CD4-positive, alpha-beta T cell treated with Interleukin-21 for 1 hour (primary cell): ENCODE measurements around the gene LBHD1.
"Not testable (repeated sequence)": the region's sequence is repeated elsewhere in the genome, so short reads cannot be mapped to it uniquely, and the experiment has no call there.

Experiments used
- DNase-seq: peaks from one replicate; pipeline ENCODE4 v3.0.0-alpha.2; 2020

LBHD1 gene

DNA sequence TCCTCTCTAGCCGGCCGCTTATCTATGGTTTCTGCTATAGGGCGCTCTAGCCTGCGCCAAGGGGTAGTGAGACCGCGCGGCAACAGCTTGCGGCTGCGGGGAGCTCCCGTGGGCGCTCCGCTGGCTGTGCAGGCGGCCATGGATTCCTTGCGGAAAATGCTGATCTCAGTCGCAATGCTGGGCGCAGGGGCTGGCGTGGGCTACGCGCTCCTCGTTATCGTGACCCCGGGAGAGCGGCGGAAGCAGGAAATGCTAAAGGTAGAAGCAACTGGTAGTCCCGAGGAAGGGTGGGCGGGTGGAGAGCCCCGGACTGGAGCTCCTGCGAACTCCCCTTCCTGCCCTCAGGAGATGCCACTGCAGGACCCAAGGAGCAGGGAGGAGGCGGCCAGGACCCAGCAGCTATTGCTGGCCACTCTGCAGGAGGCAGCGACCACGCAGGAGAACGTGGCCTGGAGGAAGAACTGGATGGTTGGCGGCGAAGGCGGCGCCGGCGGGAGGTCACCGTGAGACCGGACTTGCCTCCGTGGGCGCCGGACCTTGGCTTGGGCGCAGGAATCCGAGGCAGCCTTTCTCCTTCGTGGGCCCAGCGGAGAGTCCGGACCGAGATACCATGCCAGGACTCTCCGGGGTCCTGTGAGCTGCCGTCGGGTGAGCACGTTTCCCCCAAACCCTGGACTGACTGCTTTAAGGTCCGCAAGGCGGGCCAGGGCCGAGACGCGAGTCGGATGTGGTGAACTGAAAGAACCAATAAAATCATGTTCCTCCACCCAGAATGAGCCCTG, at the start of gene LBHD1, which contains the start of gene UQCC3:
LBHD1 (minus strand) TSS at position 660 of the 782 bp plus-strand sequence. CDS start 2,236 bp downstream, outside the sequence.
UQCC3 (plus strand) TSS at position 66 of the 782 bp plus-strand sequence; CDS start at position 139, 73 bp downstream.
- DNase-seq = peak; percentile 85

- DNase-seq = no peak
Observed at GRCh38 chr11:62719302-62719978, 47.4 kb upstream of the LBHD1 start.

GRCh38 chr11:62716816-62717215, 44.7 kb upstream of the LBHD1 start:
- DNase-seq = no peak

- DNase-seq = no peak
Observed at GRCh38 chr11:62716206-62716605, 44.1 kb upstream of the LBHD1 start.

- DNase-seq = no peak
Observed at GRCh38 chr11:62715150-62716130, 43.4 kb upstream of the LBHD1 start.

DNA sequence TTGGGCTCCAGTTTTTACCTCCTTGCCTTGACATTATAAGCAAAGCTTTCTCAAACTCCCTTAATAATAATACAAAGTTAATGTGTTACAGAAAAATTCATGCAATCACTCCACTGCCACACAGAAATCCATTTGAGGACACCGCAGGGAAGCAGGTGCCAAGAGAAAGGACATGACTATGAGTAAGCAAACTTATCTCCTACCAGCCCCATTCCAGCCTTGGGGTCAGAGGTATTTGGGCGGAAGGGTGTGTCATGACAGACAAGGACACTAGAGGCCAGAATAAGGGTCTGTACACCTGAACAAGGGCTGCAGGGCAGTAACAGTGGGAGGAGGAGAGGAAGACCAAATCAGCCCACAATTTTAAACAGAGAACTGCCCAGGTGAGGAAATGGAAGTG, 41.3 kb upstream of the LBHD1 start:
- no peak for DNase-seq

DNA sequence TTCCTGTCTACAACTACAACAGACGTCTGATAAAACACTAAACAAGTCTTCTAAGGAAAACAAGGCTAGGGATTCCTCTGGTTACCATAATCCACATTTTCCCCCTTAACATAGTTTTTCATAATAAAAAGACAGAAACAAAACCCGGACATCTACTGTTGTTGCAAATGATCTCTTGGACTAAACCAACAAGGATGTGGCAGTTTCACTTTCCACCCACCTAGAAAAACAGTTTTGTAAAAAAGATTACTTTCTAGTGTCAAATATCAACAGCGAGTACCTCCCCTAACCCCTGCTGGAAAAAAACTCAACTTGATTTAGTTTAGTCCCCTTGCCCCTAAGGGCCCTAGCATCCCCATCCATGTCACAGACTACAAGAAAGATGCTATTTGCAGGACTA, 40.8 kb upstream of the LBHD1 start:
- DNase-seq = no peak

- no peak for DNase-seq
Observed at GRCh38 chr11:62712276-62712812, 40.3 kb upstream of the LBHD1 start.

DNA sequence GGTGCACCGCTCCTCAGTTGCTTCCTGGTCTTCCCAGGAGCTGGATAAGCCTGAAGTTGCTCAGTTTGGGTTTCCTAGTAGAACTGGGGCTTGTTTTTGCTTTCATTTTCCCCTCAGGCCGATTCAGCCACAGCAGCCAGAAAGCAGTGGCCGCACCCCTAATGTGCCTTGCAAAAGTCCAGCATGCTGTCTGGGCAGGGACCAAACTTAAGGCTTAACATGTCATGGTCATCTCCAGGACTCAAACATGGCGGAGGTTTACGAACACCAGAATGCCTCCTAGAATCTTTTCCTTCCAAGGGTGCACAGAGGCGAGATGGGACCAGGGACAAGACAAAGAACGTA, 37.9 kb upstream of the LBHD1 start:
- DNase-seq = peak; percentile 41

DNA sequence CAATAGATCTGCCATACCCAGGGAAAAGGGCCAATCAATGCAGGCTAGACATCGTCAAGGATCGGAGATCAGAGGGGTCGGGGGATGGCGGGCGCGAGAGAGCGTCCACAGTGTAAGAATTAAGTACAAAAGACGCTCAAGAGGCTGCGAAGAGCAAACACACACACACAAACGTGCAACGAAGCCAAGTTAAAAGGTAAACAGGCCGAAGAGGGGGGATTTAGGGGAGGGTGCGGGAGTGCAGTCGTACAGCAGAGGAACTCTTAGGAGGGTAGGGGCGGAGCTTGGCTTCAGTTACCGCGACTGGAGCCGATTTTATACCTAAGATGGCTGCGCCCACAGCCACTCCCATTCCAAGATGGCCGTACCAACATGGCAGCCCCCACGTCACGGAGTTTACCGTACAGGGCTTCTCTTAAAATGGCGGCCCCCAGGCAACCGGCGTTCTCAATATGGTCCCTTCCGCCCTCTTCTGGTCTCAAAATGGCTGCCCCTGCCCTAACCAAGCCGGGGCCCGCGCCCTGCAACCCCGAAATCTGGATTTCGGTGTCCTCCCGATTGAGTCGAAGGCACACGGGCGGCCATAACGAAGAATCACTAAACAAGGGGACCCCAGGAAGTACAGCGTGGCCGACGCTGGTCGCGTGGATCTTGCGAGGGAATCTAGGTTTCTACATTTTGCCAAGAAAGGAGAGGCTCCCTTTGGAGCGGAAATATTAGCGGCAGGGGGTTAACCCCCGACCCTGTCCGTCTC, 37.4 kb upstream of the LBHD1 start:
- peak; percentile 99 for DNase-seq

- peak; percentile 59 for DNase-seq
Observed at GRCh38 chr11:62708793-62709192, 36.7 kb upstream of the LBHD1 start.

DNA sequence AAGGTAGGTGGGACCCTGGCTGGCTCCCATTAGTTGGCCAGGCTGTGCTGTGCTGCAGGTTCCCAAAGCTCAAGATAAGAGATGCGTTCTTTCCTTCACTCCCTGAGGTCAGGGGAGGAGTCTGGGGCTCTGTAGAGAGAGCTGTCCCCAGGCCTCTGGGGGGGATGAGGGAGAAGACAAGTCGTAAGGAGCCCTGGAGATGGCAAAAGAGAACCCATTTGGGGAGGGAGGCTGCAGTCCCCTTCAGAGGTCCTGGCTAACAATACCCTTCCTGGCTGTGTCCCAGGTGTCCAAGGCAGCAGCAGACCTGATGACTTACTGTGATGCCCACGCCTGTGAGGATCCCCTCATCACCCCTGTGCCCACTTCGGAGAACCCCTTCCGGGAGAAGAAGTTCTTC, 36.3 kb upstream of the LBHD1 start:
- DNase-seq = no peak

DNA sequence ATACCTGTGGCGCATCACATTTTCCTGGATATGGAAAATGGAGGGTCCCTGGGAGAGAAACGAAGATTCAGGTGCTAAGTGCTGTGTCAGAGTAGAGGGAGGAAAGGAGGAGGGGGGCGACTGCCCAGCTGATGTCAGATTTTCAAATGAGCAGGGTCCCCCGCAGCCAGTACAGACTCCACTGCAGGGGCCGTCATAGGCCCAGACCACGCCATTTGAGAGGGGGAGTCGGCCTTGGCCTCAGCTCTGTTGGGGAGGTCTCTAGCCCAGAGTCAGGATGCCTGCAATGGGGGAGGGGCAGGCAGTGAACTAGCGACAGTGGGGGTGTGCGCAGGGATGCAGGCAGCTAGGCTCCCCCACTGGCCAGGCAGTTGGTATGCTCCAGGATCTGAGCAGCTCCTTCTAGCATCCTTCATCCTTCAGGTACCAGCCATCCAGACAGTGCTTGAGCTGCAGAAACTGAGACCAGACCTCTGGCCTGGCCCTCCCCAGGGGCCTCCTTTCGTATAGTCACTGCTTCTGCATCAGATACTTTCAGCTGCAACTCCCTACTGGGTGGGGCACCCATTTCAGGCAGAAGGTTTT, 35.3 kb upstream of the LBHD1 start, which contains the start of the genes BSCL2 and GNG3:
BSCL2 (minus strand) TSS at position 148 of the 585 bp plus-strand sequence. CDS start 229 bp downstream, outside the sequence.
GNG3 (plus strand) TSS at position 400 of the 585 bp plus-strand sequence. CDS start 620 bp downstream, outside the sequence.
- DNase-seq = no peak

DNA sequence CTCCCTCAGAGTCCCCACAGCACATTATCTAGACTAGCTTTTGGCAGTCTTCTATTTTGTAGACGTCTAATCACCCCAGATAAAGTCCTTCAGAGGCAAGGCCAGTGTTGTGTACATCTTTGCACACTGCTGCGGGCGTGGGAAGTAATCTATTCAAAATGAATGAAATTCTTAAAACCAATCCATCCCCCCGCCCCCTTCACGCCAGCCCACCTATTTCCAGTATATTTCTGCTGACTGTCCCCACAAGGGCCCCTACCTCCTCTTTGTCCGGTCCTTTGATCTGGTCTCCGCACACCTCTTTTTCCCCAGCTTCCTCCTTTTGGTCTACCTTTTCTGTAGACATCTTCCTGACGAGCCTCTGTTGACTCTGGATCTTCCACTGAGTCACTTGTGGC, 34.8 kb upstream of the LBHD1 start:
- DNase-seq = no peak

GRCh38 chr11:62705880-62706849, 34.1 kb upstream of the LBHD1 start:
- peak; percentile 94 for DNase-seq

DNA sequence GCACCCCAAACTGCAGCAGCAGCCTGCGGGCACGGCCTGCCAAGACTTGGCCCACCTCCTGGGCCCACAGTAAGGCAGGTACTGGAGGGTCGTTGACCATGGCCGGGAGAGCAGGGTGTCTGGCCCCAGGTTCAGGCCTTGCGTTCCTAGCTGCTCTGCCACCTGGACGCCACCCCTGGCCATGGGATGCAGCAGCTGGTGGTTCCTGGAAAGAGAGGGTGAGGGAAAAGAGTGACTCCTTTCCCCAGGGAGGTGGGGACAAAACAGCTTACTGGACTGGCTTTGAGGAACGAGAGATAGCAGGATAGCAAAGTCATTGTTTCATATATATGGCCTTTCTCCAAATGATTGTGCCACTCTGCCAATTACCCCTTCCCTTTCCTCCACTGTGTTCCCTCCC, 33.3 kb upstream of the LBHD1 start:
- no peak for DNase-seq

GRCh38 chr11:62703921-62704320, 31.9 kb upstream of the LBHD1 start:
- not testable (repeated sequence) for DNase-seq

- DNase-seq = no peak
Observed at GRCh38 chr11:62702246-62702645, 30.2 kb upstream of the LBHD1 start.

DNA sequence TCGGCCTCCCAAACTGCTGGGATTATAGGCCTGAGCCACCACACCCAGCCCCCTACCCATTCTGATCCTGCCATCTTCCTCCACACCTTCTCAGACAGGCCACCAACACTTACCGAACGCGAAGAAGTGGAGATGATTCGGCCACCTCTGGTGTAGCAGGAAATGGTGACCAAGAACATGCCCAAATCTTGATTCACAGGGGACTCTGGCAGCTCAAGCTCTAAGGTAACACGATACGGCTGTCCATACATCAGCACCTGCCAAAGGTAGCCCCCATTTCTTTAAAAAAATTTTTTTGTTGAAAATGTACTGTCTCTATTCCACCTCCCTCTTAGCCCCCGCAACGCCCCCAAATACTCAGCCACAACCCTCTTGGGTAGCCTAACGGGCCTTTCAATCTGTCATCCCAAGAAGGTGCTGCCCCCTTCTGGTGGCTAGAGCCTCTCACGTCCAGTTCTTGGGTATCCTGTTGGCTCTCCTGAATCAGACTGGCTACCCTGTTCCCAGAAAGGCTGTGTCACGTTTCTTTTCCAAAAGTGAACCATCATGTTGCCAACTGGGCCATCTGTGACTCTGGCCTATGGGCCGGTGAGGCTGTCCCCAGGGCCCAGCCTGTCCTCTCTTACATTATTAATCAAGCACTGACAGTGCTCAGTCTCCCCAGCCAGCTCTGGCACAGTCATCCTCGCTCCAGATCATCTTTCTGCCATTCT, 22.5 kb upstream of the LBHD1 start:
- DNase-seq = peak; percentile 82
